ENCODE data around the gene AAMP.
"Not testable (repeated sequence)": the region's sequence is repeated elsewhere in the genome, so short reads cannot be mapped to it uniquely, and the experiment has no call there.

AAMP gene

DNA sequence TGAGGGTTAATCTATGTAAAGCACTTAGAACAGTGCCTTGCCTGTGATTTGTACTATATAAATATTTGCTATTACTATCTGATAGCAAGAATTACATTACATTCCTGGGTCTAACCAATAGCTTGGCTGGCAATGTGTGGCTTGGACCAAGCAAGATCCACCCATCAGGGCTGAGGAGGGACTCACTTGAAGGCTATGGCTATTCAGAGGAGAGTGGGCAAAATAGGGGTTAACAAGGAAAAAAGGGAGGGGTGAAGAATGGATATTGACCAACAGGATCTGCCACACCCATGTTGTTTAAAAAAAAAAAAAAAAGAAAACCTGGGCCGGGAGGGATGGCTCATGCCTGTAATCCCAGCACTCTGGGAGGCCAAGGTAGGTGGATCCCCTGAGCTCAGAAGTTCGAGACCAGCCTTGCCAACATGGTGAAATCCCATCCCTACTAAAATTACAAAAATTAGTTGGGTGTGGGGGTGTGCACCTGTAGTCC is 42.4 kb upstream of the AAMP start:
- TF ChIP-seq, protein P1, sequence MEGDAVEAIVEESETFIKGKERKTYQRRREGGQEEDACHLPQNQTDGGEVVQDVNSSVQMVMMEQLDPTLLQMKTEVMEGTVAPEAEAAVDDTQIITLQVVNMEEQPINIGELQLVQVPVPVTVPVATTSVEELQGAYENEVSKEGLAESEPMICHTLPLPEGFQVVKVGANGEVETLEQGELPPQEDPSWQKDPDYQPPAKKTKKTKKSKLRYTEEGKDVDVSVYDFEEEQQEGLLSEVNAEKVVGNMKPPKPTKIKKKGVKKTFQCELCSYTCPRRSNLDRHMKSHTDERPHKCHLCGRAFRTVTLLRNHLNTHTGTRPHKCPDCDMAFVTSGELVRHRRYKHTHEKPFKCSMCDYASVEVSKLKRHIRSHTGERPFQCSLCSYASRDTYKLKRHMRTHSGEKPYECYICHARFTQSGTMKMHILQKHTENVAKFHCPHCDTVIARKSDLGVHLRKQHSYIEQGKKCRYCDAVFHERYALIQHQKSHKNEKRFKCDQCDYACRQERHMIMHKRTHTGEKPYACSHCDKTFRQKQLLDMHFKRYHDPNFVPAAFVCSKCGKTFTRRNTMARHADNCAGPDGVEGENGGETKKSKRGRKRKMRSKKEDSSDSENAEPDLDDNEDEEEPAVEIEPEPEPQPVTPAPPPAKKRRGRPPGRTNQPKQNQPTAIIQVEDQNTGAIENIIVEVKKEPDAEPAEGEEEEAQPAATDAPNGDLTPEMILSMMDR (IDR thresholded peaks at IDR 0.05; ENCODE audit: low read depth, low read length, missing control alignments), result no peak
- no peak for DNase-seq (ENCODE audit: low read depth)
- in situ Hi-C loops (cut with HindIII; ENCODE audit: low sequenced_read_pairs), result no loop called here

DNA sequence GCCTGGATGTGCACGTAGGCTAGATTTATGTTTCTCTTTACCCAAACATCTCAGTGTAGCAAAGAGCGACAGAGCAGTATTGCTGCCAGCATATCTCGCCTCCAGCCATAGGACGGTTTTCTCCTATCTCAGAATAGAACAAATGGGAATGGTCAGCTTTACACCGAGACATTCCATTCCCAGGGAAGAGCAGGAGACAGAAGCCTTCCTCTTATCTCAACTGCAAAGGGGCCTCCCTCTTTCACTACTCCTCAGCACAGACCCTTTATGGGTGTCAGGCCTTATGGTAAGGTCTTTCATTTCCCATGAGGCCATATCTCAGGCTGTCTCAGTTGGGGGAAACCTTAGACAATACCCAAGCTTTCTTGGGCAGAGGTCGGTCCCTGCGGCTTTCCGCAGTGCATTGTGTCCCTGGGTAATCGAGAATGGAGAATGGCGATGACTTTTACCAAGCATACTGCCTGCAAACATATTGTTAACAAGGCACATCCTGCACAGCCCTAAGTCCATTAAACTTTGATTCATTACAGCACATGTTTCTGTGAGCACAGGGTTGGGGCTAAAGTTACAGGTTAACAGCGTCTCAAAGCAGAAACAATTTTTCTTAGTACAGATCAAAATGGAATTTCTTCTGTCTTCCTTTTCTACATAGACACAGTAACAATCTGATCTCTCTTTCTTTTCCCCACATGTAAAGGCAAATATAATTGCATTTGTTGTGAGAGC is 41.8 kb upstream of the AAMP start:
- in situ Hi-C loops (cut with HindIII; ENCODE audit: low sequenced_read_pairs), result not testable (repeated sequence)

More for the DNA sequence above, 42.4 kb upstream of the AAMP start:
- H3K4me3 ChIP-seq (ENCODE audit: low read depth, low read length), result no peak overlapping the region

DNA sequence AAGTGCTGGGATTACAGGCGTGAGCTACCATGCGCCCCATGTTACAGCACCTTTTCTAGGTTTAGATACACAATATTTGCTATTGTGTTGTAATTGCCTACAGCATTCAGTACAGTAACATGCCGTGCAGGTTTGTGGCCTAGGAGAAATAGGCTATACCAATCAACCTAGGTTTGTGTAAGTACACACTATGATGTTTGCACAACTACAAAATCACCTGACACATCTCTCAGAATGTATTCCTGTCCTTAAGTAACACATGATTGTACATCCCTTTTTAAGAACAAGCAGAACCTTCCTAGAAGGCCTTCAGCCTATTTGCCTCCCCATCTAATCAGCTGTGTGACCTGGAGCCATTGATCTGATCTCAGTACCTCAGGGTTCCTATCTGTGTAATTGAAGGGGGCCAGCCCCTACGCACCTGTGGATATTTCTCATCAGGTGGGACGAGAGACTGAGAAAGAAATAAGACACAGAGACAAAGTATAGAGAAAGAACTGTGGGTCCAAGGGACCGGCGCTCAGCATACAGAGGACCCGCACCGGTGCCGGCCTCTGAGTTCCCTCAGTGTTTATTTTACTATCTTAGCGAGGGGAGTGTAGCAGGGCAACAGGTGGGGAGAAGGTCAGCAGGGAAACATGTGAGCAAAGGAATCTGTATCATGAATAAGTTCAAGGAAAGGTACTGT is 41.1 kb upstream of the AAMP start:
- DNase-seq (ENCODE audit: low read depth), result no peak

More for the DNA sequence above, 41.8 kb upstream of the AAMP start:
- DNase-seq (ENCODE audit: low read depth); H3K4me3 ChIP-seq (ENCODE audit: low read depth, low read length): not testable (repeated sequence)

DNA sequence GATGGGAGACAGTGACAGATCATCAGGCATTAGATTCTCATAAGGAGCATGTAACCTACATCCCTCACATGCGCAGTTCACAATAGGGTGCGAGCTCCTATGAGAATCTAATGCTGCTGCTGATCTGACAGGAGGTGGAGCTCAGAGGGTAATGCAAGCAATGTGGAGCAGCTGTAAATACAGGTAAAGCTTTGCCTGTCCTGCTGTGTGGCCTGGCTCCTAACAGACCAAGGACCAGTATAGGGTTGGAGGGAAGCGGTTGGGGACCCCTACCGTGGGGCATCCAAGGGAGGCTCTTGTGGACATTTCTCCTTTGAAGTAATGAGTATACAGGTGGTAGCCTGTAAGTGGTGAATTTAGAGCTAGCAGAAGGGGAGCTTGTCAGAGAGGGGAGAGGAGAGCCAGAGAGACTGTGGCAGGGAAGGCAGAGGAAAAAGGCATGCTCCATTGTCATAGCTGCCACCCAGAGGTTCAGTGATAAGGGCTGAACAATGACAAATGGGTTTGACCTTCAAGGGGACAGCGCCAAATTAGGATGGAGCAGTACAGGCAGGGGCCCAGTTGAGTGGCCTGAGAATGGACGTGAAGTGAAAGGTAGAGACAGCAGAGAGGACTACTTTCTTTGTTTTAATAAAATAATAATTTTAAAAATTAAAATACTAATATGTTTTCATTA is 37.6 kb upstream of the AAMP start:
- in situ Hi-C loops (cut with HindIII; ENCODE audit: low sequenced_read_pairs), result no loop called here
- H3K4me3 ChIP-seq (ENCODE audit: low read depth, low read length), result no peak overlapping the region
- TF ChIP-seq, protein P1 (IDR thresholded peaks at IDR 0.05; ENCODE audit: low read depth, low read length, missing control alignments), result no peak
- DNase-seq (ENCODE audit: low read depth), result no peak

More for the DNA sequence above, 41.1 kb upstream of the AAMP start:
- no peak overlapping the region for H3K4me3 ChIP-seq (ENCODE audit: low read depth, low read length)
- in situ Hi-C loops (cut with HindIII; ENCODE audit: low sequenced_read_pairs), result no loop called here
- TF ChIP-seq, protein P1 (IDR thresholded peaks at IDR 0.05; ENCODE audit: low read depth, low read length, missing control alignments), result no peak

DNA sequence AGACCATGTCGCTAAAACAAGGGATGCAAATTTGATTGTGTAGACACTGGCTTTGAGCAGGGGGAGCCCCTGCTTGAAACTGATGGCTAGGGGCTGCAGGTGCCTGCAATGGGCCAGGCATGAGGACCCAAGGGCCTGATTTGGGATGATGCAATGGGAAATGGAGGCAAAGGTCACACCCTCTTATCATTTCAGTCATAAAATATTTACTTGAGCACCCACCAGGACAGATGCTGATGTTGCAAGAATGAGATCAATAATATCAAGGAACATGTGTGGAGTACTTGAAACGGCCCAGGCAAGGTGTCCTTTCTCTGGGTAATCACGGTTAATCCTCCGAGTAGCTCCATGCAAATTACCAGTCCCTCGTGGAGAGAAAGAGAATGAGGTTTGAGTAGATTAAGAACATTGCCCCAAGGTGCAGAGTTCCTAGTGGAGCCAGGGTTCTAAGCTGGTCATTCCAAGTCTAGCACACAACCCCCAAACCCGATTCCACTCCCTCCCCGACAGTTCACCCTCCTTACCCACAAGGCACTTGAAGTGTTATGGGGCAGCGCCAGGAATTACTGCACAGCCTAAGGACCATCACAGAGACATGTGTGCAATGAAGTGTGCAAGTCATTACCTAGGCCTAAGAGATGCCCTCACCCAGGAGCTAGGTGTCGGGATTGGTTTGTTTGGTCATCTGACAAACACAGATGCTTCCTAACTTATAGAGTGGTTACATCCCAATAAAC is 36.4 kb upstream of the AAMP start:
- DNase-seq (ENCODE audit: low read depth), result no peak
- TF ChIP-seq, protein P1 (IDR thresholded peaks at IDR 0.05; ENCODE audit: low read depth, low read length, missing control alignments), result no peak
- in situ Hi-C loops (cut with HindIII; ENCODE audit: low sequenced_read_pairs), result no loop called here
- no peak overlapping the region for H3K4me3 ChIP-seq (ENCODE audit: low read depth, low read length)

DNA sequence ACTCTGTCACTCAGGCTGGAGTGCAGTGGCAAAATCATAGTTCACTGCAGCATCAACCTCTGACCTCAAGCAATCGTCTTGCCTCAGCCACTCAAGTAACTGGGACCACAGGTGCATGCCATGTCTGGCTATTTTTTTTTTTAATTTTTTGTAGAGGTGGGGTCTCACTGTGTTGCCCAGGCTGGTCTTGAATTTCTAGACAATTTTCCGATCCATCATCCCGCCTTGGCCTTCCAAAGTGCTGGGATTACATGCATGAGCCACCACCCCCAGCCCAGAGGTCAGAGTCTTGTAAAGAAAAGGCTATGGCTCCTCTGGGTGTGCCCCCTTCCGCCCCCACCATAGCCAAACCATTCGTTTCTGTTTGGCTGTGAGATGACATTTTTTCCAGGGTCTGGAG is 35.4 kb upstream of the AAMP start:
- TF ChIP-seq, protein P1 (IDR thresholded peaks at IDR 0.05; ENCODE audit: low read depth, low read length, missing control alignments), result no peak
- in situ Hi-C loops (cut with HindIII; ENCODE audit: low sequenced_read_pairs), result no loop called here

More for the DNA sequence above, 35.4 kb upstream of the AAMP start:
- no peak for DNase-seq (ENCODE audit: low read depth)
- no peak overlapping the region for H3K4me3 ChIP-seq (ENCODE audit: low read depth, low read length)

Data from astrocyte of the cerebellum (primary cell).